Gastroesophageal sphincter (tissue), 4 donors: ENCODE data around the gene MLLT1. TPM values are rescaled to one million over a fixed set of nuclear protein-coding genes. Genes with fewer than 3 reads are reported as not detected.

ENCODE experiments used
- ATAC-seq: fragments of 150-250 bp; one replicate; pipeline ENCODE4 v1.9.1; 2016; ENCODE audit warnings: mild to moderate bottlenecking, moderate library complexity
- H3K27ac ChIP-seq, 4 donors: fragments of 200-600 bp; sonication (generic) in 3 of 4; 1 replicate in 3 of 4; 2 replicates in 1 of 4; pipeline ENCODE4 v1.5.1; 2016 to 2019
- H3K27me3 ChIP-seq: fragments of 200-600 bp; sonication (generic); one replicate; pipeline ENCODE4 v1.5.1; 2019
- H3K36me3 ChIP-seq, 2 donors: fragments of 200-600 bp; sonication (generic); one replicate each; pipeline ENCODE4 v1.5.1; 2019; ENCODE audit warnings: control low read depth in 1 of 2
- H3K4me1 ChIP-seq, 3 donors: fragments of 200-600 bp; sonication (generic); 1 replicate in 2 of 3; 2 replicates in 1 of 3; pipeline ENCODE4 v1.5.1; 2016 to 2019; ENCODE audit warnings: control low read depth in 2 of 3
- H3K4me3 ChIP-seq, 2 donors: fragments of 200-600 bp; sonication (generic); one replicate each; pipeline ENCODE4 v1.5.1; 2019; ENCODE audit warnings: mild to moderate bottlenecking in 1 of 2, moderate library complexity in 1 of 2
- H3K9me3 ChIP-seq, 3 donors: fragments of 200-600 bp; sonication (generic); one replicate each; pipeline ENCODE4 v1.5.1; 2017 to 2019; ENCODE audit warnings: control low read depth in 2 of 3
- CTCF ChIP-seq, 4 experiments: fragments of 200-600 bp in 2 of 4; fragments of 450-650 bp in 2 of 4; sonication (generic) in 1 of 4; IDR thresholded peaks; one replicate each; pipeline ENCODE4 v1.5.1; 2017 to 2019; ENCODE audit warnings: antibody characterized with exemption in 4 of 4, mild to moderate bottlenecking in 2 of 4, moderate library complexity in 2 of 4
- EP300 ChIP-seq: sonication (generic); formaldehyde crosslinking; IDR thresholded peaks from one replicate; pipeline ENCODE4 v1.6.1; 2017; ENCODE audit warnings: antibody characterized with exemption, mild to moderate bottlenecking
- POLR2A ChIP-seq, 2 donors: fragments of 450-650 bp; IDR thresholded peaks; one replicate each; pipeline ENCODE4 v1.6.1; 2017; ENCODE audit warnings: antibody characterized with exemption in 2 of 2, mild to moderate bottlenecking in 2 of 2, moderate library complexity in 1 of 2
- POLR2AphosphoS5 ChIP-seq: sonication (generic); formaldehyde crosslinking; IDR thresholded peaks from one replicate; pipeline ENCODE4 v1.6.1; 2017; ENCODE audit warnings: antibody characterized with exemption
- WGBS, 2 donors: methylation state at CpG; one replicate each; pipeline ENCODE4 v1.1.5; 2018; ENCODE audit warnings: low coverage in 1 of 2; 5-methylcytosine and 5-hydroxymethylcytosine counted together
- total RNA-seq, 4 donors: library from RNA; depleted of rRNA; stranded (reverse); fragments of >200 nt; gene quantifications; one replicate each; pipeline ENCODE4 v1.1.0, GENCODE V29; 2016

MLLT1 gene
- total RNA-seq, 4 donors from 2014 or later: 21.4 to 42.5 (median 23.8) TPM

- Histone ChIP-seq H3K9me3 (no peaks in the 10 kb centered on the region), H3K36me3 (peaks cover 0 to 65% of the 10 kb centered on the region in 2 donors), H3K27me3 (no peaks in the 10 kb centered on the region), H3K27ac (peak overlapping the region in 3 of 4 donors; percentile 16 to 41 (median 22)), H3K4me1 (peaks cover 0 to 84% (median 41%) of the 10 kb centered on the region in 3 donors), H3K4me3 (no peak overlapping the region)
- ATAC-seq: peak; percentile 57
- TF ChIP-seq CTCF (IDR thresholded peaks at IDR 0.05): no peak
- no peak for TF ChIP-seq EP300
- TF ChIP-seq POLR2A (IDR thresholded peaks at IDR 0.05): no peak
- no peak for TF ChIP-seq POLR2AphosphoS5
- WGBS, 2 donors: no CpG with 5 or more reads among the region's 28 CpGs
Measured at GRCh38 chr19:6220385-6221191, 59.2 kb downstream of the MLLT1 start.

GRCh38 chr19:6219586-6220290 lies 60.0 kb downstream of the MLLT1 start:
- Histone ChIP-seq H3K4me3 (no peak overlapping the region), H3K27me3 (no peaks in the 10 kb centered on the region), H3K36me3 (peaks cover 0 to 66% of the 10 kb centered on the region in 2 donors), H3K27ac (peak overlapping the region in 3 of 4 donors; percentile 16 to 41 (median 22)), H3K9me3 (no peaks in the 10 kb centered on the region), H3K4me1 (peaks cover 0 to 88% (median 41%) of the 10 kb centered on the region in 3 donors)
- no peak for ATAC-seq
- TF ChIP-seq CTCF (IDR thresholded peaks at IDR 0.05) (no peak), POLR2A (IDR thresholded peaks at IDR 0.05) (no peak)
- 53% methylated on average over 4 of the region's 24 CpGs; no CpG with 5 or more reads in 1 of the 2 donors for WGBS, 2 donors

GRCh38 chr19:6219147-6219525 lies 60.6 kb downstream of the MLLT1 start:
- no peak for TF ChIP-seq CTCF (IDR thresholded peaks at IDR 0.05)
- no peak for TF ChIP-seq POLR2AphosphoS5
- no peak for TF ChIP-seq POLR2A (IDR thresholded peaks at IDR 0.05)
- TF ChIP-seq EP300: no peak
- H3K27ac ChIP-seq: peak overlapping the region in 3 of 4 donors; percentile 12 to 57 (median 57)
- H3K9me3 ChIP-seq: no peaks in the 10 kb centered on the region
- no peaks in the 10 kb centered on the region for H3K27me3 ChIP-seq
- no peak for ATAC-seq
- peaks cover 0 to 84% (median 41%) of the 10 kb centered on the region in 3 donors for H3K4me1 ChIP-seq
- no CpG with 5 or more reads among the region's 8 CpGs for WGBS, 2 donors
- no peak overlapping the region for H3K4me3 ChIP-seq
- H3K36me3 ChIP-seq: peaks cover 0 to 67% of the 10 kb centered on the region in 2 donors

- Histone ChIP-seq H3K4me1 (peaks cover 0 to 79% (median 41%) of the 10 kb centered on the region in 3 donors), H3K36me3 (peaks cover 0 to 67% of the 10 kb centered on the region in 2 donors), H3K27me3 (no peaks in the 10 kb centered on the region), H3K27ac (peak overlapping the region in 3 of 4 donors; percentile 47 to 57 (median 57)), H3K9me3 (no peaks in the 10 kb centered on the region), H3K4me3 (no peak overlapping the region)
- 40% methylated on average over 1 of the region's 18 CpGs; no CpG with 5 or more reads in 1 of the 2 donors for WGBS, 2 donors
- TF ChIP-seq CTCF (IDR thresholded peaks at IDR 0.05): peak in 3 of 4 experiments; percentile 99
- no peak for TF ChIP-seq POLR2A (IDR thresholded peaks at IDR 0.05)
- no peak for TF ChIP-seq EP300
- peak; percentile 40 for TF ChIP-seq POLR2AphosphoS5
- ATAC-seq: peak; percentile 63
Measured at GRCh38 chr19:6218491-6219146, 61.2 kb downstream of the MLLT1 start.
